ENCODE results near the gene SFXN1. TPM values are rescaled to one million over a fixed set of nuclear protein-coding genes. Genes with fewer than 3 reads are reported as not detected.

The SFXN1 gene
- total and polyA plus RNA-seq, 12 donors: 10.1 to 142 (median 57.6) TPM

GRCh38 chr5:175456105-175456742 lies 22.1 kb upstream of the SFXN1 start:
- H3K36me3 ChIP-seq (replicated peaks in 1 of 2): no peaks in the 10 kb centered on the region
- H3K9me3 ChIP-seq (replicated peaks in 1 of 3): no peaks in the 10 kb centered on the region
- H3K27ac ChIP-seq: no peak overlapping the region
- H3K27me3 ChIP-seq: peaks cover 27% of the 10 kb centered on the region
- H3K4me1 ChIP-seq (replicated peaks in 1 of 2): no peaks in the 10 kb centered on the region
- no peak overlapping the region for H3K4me3 ChIP-seq
- TF ChIP-seq, protein P1, sequence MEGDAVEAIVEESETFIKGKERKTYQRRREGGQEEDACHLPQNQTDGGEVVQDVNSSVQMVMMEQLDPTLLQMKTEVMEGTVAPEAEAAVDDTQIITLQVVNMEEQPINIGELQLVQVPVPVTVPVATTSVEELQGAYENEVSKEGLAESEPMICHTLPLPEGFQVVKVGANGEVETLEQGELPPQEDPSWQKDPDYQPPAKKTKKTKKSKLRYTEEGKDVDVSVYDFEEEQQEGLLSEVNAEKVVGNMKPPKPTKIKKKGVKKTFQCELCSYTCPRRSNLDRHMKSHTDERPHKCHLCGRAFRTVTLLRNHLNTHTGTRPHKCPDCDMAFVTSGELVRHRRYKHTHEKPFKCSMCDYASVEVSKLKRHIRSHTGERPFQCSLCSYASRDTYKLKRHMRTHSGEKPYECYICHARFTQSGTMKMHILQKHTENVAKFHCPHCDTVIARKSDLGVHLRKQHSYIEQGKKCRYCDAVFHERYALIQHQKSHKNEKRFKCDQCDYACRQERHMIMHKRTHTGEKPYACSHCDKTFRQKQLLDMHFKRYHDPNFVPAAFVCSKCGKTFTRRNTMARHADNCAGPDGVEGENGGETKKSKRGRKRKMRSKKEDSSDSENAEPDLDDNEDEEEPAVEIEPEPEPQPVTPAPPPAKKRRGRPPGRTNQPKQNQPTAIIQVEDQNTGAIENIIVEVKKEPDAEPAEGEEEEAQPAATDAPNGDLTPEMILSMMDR (IDR thresholded peaks at IDR 0.05): no peak
- TF ChIP-seq POLR2A (IDR thresholded peaks at IDR 0.05): no peak
- WGBS, 4 donors: 70 to 81% (median 77%) methylated on average over 11 of the region's 11 CpGs
- intact Hi-C loops (cut with DNase I): no loop called here
- DNase-seq: no peak

- Histone ChIP-seq H3K36me3 (replicated peaks in 1 of 2) (no peaks in the 10 kb centered on the region), H3K4me3 (no peak overlapping the region), H3K27me3 (peaks cover 22% of the 10 kb centered on the region), H3K9me3 (replicated peaks in 1 of 3) (no peaks in the 10 kb centered on the region), H3K27ac (no peak overlapping the region), H3K4me1 (replicated peaks in 1 of 2) (no peaks in the 10 kb centered on the region)
- intact Hi-C loops (cut with DNase I): no loop called here
- DNase-seq: no peak
- TF ChIP-seq, protein P1 (IDR thresholded peaks at IDR 0.05): no peak
- no peak for TF ChIP-seq POLR2A (IDR thresholded peaks at IDR 0.05)
- 59 to 81% (median 72%) methylated on average over 1 of the region's 1 CpG for WGBS, 4 donors
Observed at GRCh38 chr5:175457466-175457865, 20.9 kb upstream of the SFXN1 start.

DNA sequence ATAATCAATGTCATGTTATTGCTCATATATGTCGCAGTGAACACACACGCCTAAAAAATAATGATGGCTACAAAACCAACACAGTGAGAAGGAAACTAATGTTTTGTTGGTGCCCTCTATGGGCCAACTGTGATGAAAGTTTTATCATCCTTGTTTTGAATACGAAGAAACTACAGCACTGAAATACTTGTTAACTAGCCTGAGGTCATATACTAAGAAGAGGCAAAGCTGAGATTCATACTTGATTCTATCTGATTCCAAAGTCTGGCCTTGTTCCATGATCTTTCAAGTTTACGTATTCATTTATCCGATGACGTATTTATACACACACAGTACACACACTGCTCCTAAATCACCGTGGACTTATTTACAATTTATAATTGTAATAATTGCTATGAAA lies 18.2 kb upstream of the SFXN1 start:
- 49 to 56% (median 53%) methylated on average over 7 of the region's 7 CpGs for WGBS, 4 donors
- no peak for DNase-seq
- Histone ChIP-seq H3K4me1 (replicated peaks in 1 of 2) (no peaks in the 10 kb centered on the region), H3K9me3 (replicated peaks in 1 of 3) (no peaks in the 10 kb centered on the region), H3K27ac (no peak overlapping the region), H3K36me3 (replicated peaks in 1 of 2) (no peaks in the 10 kb centered on the region), H3K27me3 (peaks cover 9% of the 10 kb centered on the region), H3K4me3 (no peak overlapping the region)
- intact Hi-C loops (cut with DNase I): no loop called here
- TF ChIP-seq POLR2A (IDR thresholded peaks at IDR 0.05): no peak
- TF ChIP-seq, protein P1 (IDR thresholded peaks at IDR 0.05): peak in 5 of 6 experiments; percentile 21 to 37 (median 31)

- no peak for DNase-seq
- H3K4me3 ChIP-seq: no peak overlapping the region
- 68 to 83% (median 80%) methylated on average over 2 of the region's 2 CpGs for WGBS, 4 donors
- H3K36me3 ChIP-seq (replicated peaks in 1 of 2): no peaks in the 10 kb centered on the region
- no peak overlapping the region for H3K27ac ChIP-seq
- H3K9me3 ChIP-seq (replicated peaks in 1 of 3): no peaks in the 10 kb centered on the region
- intact Hi-C loops (cut with DNase I): no loop called here
- TF ChIP-seq, protein P1 (IDR thresholded peaks at IDR 0.05): no peak
- no peak for TF ChIP-seq POLR2A (IDR thresholded peaks at IDR 0.05)
- H3K27me3 ChIP-seq: peaks cover 9% of the 10 kb centered on the region
- no peaks in the 10 kb centered on the region for H3K4me1 ChIP-seq (replicated peaks in 1 of 2)
Observed at GRCh38 chr5:175460552-175460951, 17.8 kb upstream of the SFXN1 start.

Data from adrenal gland (tissue), 12 donors.